ENCODE results near the gene TAS2R50.

Gene TAS2R50

GRCh38 chr12:10957741-10958140 lies 29.0 kb downstream of the TAS2R50 start:
- FAIRE-seq (no peak), DNase-seq (ENCODE audit: insufficient read length, low spot score) (no peak)
- no peak for TF ChIP-seq CTCF (IDR thresholded peaks at IDR 0.05; ENCODE audit: insufficient read depth, missing control alignments)

- no peak for DNase-seq (ENCODE audit: insufficient read length, low spot score)
- TF ChIP-seq CTCF (IDR thresholded peaks at IDR 0.05; ENCODE audit: insufficient read depth, missing control alignments): no peak
- FAIRE-seq: no peak
Observed at GRCh38 chr12:10956085-10956484, 30.6 kb downstream of the TAS2R50 start.

GRCh38 chr12:10952645-10953044 lies 34.1 kb downstream of the TAS2R50 start:
- DNase-seq (ENCODE audit: insufficient read length, low spot score): no peak
- FAIRE-seq: no peak
- TF ChIP-seq CTCF (IDR thresholded peaks at IDR 0.05; ENCODE audit: insufficient read depth, missing control alignments): no peak

- no peak for FAIRE-seq
- no peak for DNase-seq (ENCODE audit: insufficient read length, low spot score)
- no peak for TF ChIP-seq CTCF (IDR thresholded peaks at IDR 0.05; ENCODE audit: insufficient read depth, missing control alignments)
Observed at GRCh38 chr12:10943167-10943566, 43.5 kb downstream of the TAS2R50 start.

- FAIRE-seq (no peak), DNase-seq (ENCODE audit: insufficient read length, low spot score) (no peak)
- no peak for TF ChIP-seq CTCF (IDR thresholded peaks at IDR 0.05; ENCODE audit: insufficient read depth, missing control alignments)
Observed at GRCh38 chr12:10941916-10942607, 44.6 kb downstream of the TAS2R50 start.

GRCh38 chr12:10941369-10941768 lies 45.3 kb downstream of the TAS2R50 start:
- TF ChIP-seq CTCF (IDR thresholded peaks at IDR 0.05; ENCODE audit: insufficient read depth, missing control alignments): no peak
- DNase-seq (ENCODE audit: insufficient read length, low spot score): no peak
- no peak for FAIRE-seq

GRCh38 chr12:10940389-10940788 lies 46.3 kb downstream of the TAS2R50 start:
- FAIRE-seq: no peak
- no peak for TF ChIP-seq CTCF (IDR thresholded peaks at IDR 0.05; ENCODE audit: insufficient read depth, missing control alignments)
- DNase-seq (ENCODE audit: insufficient read length, low spot score): no peak

Measured in D721Med (cell line).